ENCODE data around the gene SELPLG. TPM values are rescaled to one million over a fixed set of nuclear protein-coding genes. Genes with fewer than 3 reads are reported as not detected.

SELPLG gene
- total and polyA plus RNA-seq, 11 donors = 1.0 to 26.7 (median 4.0) TPM

- peak; percentile 26 to 71 (median 48) for DNase-seq
- peak within 1 kb of the TSS in 10 of 12 donors; percentile 4 to 61 (median 38) for H3K4me3 ChIP-seq
- TF ChIP-seq POLR2A (IDR thresholded peaks at IDR 0.05) = no peak
- no peak for TF ChIP-seq CTCF (IDR thresholded peaks at IDR 0.05)
- no peaks in the 10 kb centered on the region for H3K27me3 ChIP-seq
- peak in 3 of 4 donors; percentile 53 to 84 (median 72) for ATAC-seq
- no peaks in the 10 kb centered on the region for H3K36me3 ChIP-seq
- WGBS, 4 donors = 47 to 60% (median 55%) methylated on average over 15 to 27 of the region's 27 CpGs
- no peaks in the 10 kb centered on the region for H3K9me3 ChIP-seq
- no peaks in the 10 kb centered on the region for H3K4me1 ChIP-seq
- H3K27ac ChIP-seq = peak within 1 kb of the TSS in 3 of 12 donors; percentile 8 to 43 (median 24)
- intact Hi-C loops (cut with DNase I) = no loop called here
Observed at GRCh38 chr12:108597559-108598471, 35.9 kb downstream of the SELPLG start, which contains the start of gene TMEM119. Gene TMEM119, minus strand, starts transcription at chr12:108598084. Its CDS starts 5,701 bp downstream, at chr12:108592383.

GRCh38 chr12:108596854-108597558 lies 36.7 kb downstream of the SELPLG start:
- ATAC-seq (no peak), DNase-seq (no peak)
- peak overlapping the region in 1 of 12 donors; percentile 22 for H3K27ac ChIP-seq
- intact Hi-C loops (cut with DNase I) = no loop called here
- peak overlapping the region in 9 of 12 donors; percentile 18 to 61 (median 39) for H3K4me3 ChIP-seq
- TF ChIP-seq POLR2A (IDR thresholded peaks at IDR 0.05) (no peak), CTCF (IDR thresholded peaks at IDR 0.05) (no peak)
- WGBS, 4 donors = 52 to 63% (median 58%) methylated on average over 7 to 10 of the region's 10 CpGs
- no peaks in the 10 kb centered on the region for H3K36me3 ChIP-seq
- H3K9me3 ChIP-seq = no peaks in the 10 kb centered on the region
- H3K27me3 ChIP-seq = no peaks in the 10 kb centered on the region
- H3K4me1 ChIP-seq = no peaks in the 10 kb centered on the region

- ATAC-seq = no peak
- TF ChIP-seq POLR2A (IDR thresholded peaks at IDR 0.05) = no peak
- TF ChIP-seq CTCF (IDR thresholded peaks at IDR 0.05) = no peak
Observed at GRCh38 chr12:108595711-108596647, 37.7 kb downstream of the SELPLG start.

More at GRCh38 chr12:108595711-108596647, 37.7 kb downstream of the SELPLG start:
- intact Hi-C loops (cut with DNase I) = no loop called here
- Histone ChIP-seq H3K4me3 (peak overlapping the region in 4 of 12 donors; percentile 42 to 61 (median 57)), H3K27me3 (no peaks in the 10 kb centered on the region), H3K36me3 (no peaks in the 10 kb centered on the region), H3K27ac (peak overlapping the region in 1 of 12 donors; percentile 22), H3K9me3 (no peaks in the 10 kb centered on the region), H3K4me1 (no peaks in the 10 kb centered on the region)
- DNase-seq = no peak
- WGBS, 4 donors = 75 to 87% (median 81%) methylated on average over 9 to 17 of the region's 17 CpGs
